Smooth muscle cell (in vitro differentiated cells): ENCODE results near the gene VWF. TPM values are rescaled to one million over a fixed set of nuclear protein-coding genes. Genes with fewer than 3 reads are reported as not detected.

Source experiments
- DNase-seq: peaks from one replicate; lab custom pipeline; 2025; ENCODE audit not compliant: unreplicated experiment; lab: John Stamatoyannopoulos, UW
- H2AFZ ChIP-seq: fragments of 200-600 bp; sonication (generic); 2 replicates; pipeline ENCODE4 v1.6.0; 2016; ENCODE audit warnings: antibody characterized with exemption, low read depth, mild to moderate bottlenecking
- H3F3A ChIP-seq: fragments of 200-600 bp; sonication (generic); 2 replicates; pipeline ENCODE4 v1.6.0; 2017; ENCODE audit warnings: antibody characterized with exemption, low read depth
- H3K27ac ChIP-seq: fragments of 200-600 bp; sonication (generic); 2 replicates; pipeline ENCODE4 v1.5.1; 2016; ENCODE audit warnings: low read depth, mild to moderate bottlenecking
- H3K27me3 ChIP-seq: fragments of 200-600 bp; sonication (generic); 2 replicates; pipeline ENCODE4 v1.6.1; 2016; ENCODE audit warnings: low read depth, mild to moderate bottlenecking
- H3K36me3 ChIP-seq: fragments of 200-600 bp; sonication (generic); 2 replicates; pipeline ENCODE4 v1.5.1; 2016; ENCODE audit warnings: low read depth
- H3K4me1 ChIP-seq: fragments of 200-600 bp; sonication (generic); 2 replicates; pipeline ENCODE4 v1.5.1; 2016; ENCODE audit warnings: low read depth
- H3K4me2 ChIP-seq: fragments of 200-600 bp; sonication (generic); 2 replicates; pipeline ENCODE4 v1.6.0; 2016; ENCODE audit warnings: mild to moderate bottlenecking
- H3K4me3 ChIP-seq: fragments of 200-600 bp; sonication (generic); 2 replicates; pipeline ENCODE4 v1.5.1; 2016; ENCODE audit warnings: mild to moderate bottlenecking
- H3K79me2 ChIP-seq: fragments of 200-600 bp; sonication (generic); 2 replicates; pipeline ENCODE4 v1.6.0; 2016; ENCODE audit warnings: low read depth, mild to moderate bottlenecking
- H3K9ac ChIP-seq: fragments of 200-600 bp; sonication (generic); 2 replicates; pipeline ENCODE4 v1.6.0; 2016; ENCODE audit warnings: low read depth
- H3K9me3 ChIP-seq: fragments of 200-600 bp; sonication (generic); replicated peaks from 2 replicates; pipeline ENCODE4 v1.5.1; 2016; ENCODE audit warnings: low read depth
- H4K20me1 ChIP-seq: fragments of 200-600 bp; sonication (generic); 2 replicates; pipeline ENCODE4 v1.6.0; 2016; ENCODE audit warnings: low read depth
- CTCF ChIP-seq: fragments of 200-600 bp; sonication (generic); IDR thresholded peaks from 2 replicates; pipeline ENCODE4 v1.5.1; 2017; ENCODE audit warnings: borderline replicate concordance, mild to moderate bottlenecking, antibody characterized with exemption; ENCODE audit not compliant: insufficient read depth, poor library complexity, severe bottlenecking
- WGBS: methylation state at CpG from one replicate; pipeline ENCODE4 v1.1.7; 2016; ENCODE audit warnings: low lambda C conversion rate; 5-methylcytosine and 5-hydroxymethylcytosine counted together
- polyA plus RNA-seq: library from polyadenylated mRNA; unstranded; fragments of >200 nt; fragmentation: Nextera tagmentation; extraction: Ambion mirVana; gene quantifications from 2 replicates; pipeline ENCODE4 v1.2.1, GENCODE V29; 2016
- total RNA-seq: library from RNA; depleted of rRNA; stranded (reverse); fragments of >200 nt; gene quantifications from 2 replicates; pipeline ENCODE4 v1.2.3, GENCODE V29; 2014

Gene VWF
- total and polyA plus RNA-seq, 2 experiments from 2014 or later: 0.19 TPM; not detected in 1

DNA sequence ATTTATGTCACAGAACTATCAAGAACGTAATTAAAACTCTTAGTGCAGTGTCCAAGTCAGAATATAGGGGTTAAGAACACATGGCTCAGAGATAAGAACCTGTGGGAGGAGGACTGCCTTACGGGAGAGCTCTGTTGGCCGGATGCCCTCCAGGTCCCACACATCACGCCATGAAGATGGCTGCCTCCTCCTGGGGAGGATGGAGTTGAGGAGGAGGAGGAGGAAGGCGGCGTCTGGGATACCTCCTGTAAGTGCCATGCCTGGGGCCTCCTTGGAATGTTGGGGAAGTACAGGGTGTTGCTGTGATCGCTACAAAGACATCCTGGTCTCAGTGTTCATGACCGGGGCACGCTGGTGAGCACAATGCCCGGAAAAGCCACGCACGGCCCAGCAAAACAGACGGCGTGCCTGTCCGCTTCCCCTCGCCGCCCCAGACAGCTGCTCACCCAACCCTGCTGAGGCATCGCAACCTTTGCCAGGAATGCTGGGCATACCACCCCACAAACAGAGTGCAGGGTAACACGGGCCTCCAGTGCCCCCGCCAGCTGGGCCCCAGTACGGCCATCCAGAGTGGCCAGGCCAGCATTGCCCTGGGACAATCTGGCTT is 47.0 kb upstream of the VWF start:
- H3K4me2 ChIP-seq: no peak overlapping the region
- no peak overlapping the region for H3K27ac ChIP-seq
- no peak overlapping the region for H2AFZ ChIP-seq
- H3K4me3 ChIP-seq: no peak overlapping the region
- TF ChIP-seq CTCF: no peak
- H3K79me2 ChIP-seq: no peaks in the 10 kb centered on the region
- no peak for DNase-seq
- H3K4me1 ChIP-seq: peaks cover 5% of the 10 kb centered on the region
- no peaks in the 10 kb centered on the region for H3K9me3 ChIP-seq
- H4K20me1 ChIP-seq: no peaks in the 10 kb centered on the region
- 74% methylated on average over 21 of the region's 21 CpGs for WGBS
- no peak overlapping the region for H3K9ac ChIP-seq
- H3K27me3 ChIP-seq: no peaks in the 10 kb centered on the region
- peaks cover 3% of the 10 kb centered on the region for H3F3A ChIP-seq
- no peaks in the 10 kb centered on the region for H3K36me3 ChIP-seq

GRCh38 chr12:6167327-6168280 is 43.1 kb upstream of the VWF start:
- Histone ChIP-seq H2AFZ (no peak overlapping the region), H4K20me1 (no peaks in the 10 kb centered on the region), H3K79me2 (no peaks in the 10 kb centered on the region), H3K27me3 (no peaks in the 10 kb centered on the region), H3K9me3 (no peaks in the 10 kb centered on the region), H3F3A (peaks cover 14% of the 10 kb centered on the region), H3K9ac (peak overlapping the region; percentile 97), H3K4me3 (no peak overlapping the region), H3K4me1 (peaks cover 5% of the 10 kb centered on the region), H3K27ac (peak overlapping the region; percentile 100), H3K36me3 (no peaks in the 10 kb centered on the region), H3K4me2 (peak overlapping the region; percentile 63)
- TF ChIP-seq CTCF: no peak
- peak; percentile 64 for DNase-seq
- 9% methylated on average over 17 of the region's 17 CpGs for WGBS

GRCh38 chr12:6166808-6167207 is 42.3 kb upstream of the VWF start:
- H4K20me1 ChIP-seq: no peaks in the 10 kb centered on the region
- H3K4me1 ChIP-seq: peaks cover 5% of the 10 kb centered on the region
- H2AFZ ChIP-seq: no peak overlapping the region
- DNase-seq: no peak
- H3K4me3 ChIP-seq: no peak overlapping the region
- H3K27me3 ChIP-seq: no peaks in the 10 kb centered on the region
- peak overlapping the region; percentile 100 for H3K27ac ChIP-seq
- H3K4me2 ChIP-seq: peak overlapping the region; percentile 63
- peak overlapping the region; percentile 97 for H3K9ac ChIP-seq
- H3K36me3 ChIP-seq: no peaks in the 10 kb centered on the region
- 88% methylated on average over 4 of the region's 6 CpGs for WGBS
- peaks cover 14% of the 10 kb centered on the region for H3F3A ChIP-seq
- H3K79me2 ChIP-seq: no peaks in the 10 kb centered on the region
- TF ChIP-seq CTCF: no peak
- H3K9me3 ChIP-seq: no peaks in the 10 kb centered on the region
